GM21737 (cell line): ENCODE data around the gene NELL2.

Experiments used
- ATAC-seq: cut with Tn5 transposase; IDR thresholded peaks from one replicate; pipeline ENCODE4 v1.9.1; 2021; ENCODE audit warnings: mild to moderate bottlenecking, moderate library complexity; ENCODE audit not compliant: unreplicated experiment

Gene NELL2

DNA sequence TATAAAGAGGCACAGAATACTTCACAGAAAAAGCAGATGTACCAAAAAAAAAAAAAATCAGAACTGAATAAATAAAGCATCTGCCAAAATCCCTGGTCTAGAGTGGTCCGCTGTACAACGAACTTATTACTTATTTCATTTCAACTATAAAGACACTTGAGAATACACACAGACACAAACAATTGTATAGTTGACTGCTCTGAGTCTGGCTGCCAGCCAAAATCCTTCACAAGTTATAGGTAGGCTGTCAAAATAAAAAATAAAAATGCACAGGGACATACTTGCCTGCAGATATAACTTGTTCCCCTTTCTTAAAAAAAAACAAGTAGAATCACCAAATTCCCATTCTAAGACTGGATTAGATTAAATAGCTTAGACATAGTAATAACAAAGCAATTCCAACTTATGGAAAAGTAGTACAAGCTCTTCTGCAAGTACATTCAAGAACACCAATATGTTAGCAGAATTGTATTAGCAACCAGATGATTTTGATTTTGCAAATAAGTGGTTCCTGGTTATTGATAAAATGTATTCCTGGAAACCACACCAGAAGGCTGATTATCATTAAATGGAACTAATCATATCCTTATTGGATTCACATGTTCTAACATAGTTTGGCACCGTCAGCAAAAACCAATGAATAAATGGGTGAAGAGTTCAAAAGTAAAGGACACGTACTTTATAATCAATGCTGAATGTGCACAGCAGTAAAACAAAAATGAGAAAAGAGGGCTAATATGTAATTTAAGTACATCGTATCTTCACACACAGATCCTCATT is 248.5 kb downstream of the NELL2 start:
- no peak for ATAC-seq

DNA sequence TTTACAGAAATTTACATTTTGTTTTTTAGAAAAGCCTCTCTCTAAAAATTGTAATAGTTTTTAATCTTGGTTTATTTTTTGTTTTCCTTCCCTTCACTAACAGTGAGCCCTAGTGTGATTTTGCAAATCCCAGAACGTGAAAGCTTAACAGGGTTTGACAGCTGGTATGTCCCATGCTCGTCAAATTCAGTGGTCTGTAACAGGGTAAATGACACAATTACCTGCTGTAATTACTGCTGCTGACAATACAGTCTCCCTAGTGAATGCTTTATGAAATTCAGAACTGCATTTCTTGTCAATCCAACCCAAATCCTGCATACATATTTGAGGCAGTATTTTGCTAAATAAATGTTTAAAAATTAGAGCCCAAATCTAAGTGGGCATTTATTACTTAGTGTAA is 249.2 kb downstream of the NELL2 start:
- no peak for ATAC-seq

DNA sequence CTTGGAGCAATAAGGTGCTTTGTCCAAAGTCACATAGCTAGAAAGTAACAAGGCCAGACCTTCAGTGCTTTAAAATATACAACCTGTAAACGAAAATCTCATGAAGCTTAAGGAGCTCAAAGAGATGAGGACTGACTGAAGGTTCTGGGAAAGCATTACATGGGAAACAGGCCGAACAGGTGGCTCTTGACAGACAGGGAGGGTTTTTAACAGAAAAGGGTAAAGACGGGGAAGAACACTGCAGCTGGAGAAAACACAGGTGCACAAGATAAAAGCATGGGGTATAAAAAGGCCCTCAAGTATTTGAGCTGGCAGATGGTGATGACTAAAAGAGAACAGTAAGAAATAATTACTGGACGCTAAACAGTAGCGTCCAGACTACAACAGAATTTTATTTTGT is 257.2 kb downstream of the NELL2 start:
- no peak for ATAC-seq

DNA sequence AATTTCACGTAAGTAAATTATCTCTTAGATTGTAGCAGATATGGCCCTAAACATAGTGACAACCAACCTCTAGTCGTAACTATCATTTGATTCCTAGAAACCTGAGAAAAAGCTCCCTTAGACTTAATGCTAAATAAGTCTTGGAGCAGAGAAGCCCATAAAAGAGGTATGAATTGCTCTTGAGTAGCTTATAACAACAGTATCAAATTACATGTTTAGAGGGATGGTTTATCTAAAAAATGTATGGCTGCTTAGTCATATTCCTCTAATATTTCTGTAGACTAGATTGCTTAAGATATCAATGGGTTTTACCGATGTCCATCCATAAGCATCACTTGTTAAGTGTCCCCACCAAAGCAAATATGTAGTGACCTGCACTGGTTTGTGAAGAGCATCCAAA is 259.7 kb downstream of the NELL2 start:
- ATAC-seq: no peak

DNA sequence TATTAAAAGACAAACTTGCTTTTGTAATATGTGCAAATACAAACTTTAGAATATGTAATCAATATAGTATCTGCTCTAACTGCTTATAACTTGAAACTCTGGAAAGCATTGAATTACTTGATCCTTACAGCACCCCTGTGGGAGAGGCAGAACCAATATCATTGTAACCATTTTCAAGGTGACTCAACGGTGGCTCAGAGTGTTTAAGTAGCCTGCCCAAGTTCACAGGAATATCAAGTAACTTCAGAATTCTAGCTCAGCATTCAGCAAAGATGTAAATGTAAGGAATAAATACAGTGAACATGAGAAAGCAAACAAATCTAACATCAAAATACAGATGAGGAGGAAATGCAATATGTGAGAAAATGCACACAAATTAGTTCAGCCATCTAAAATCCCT is 264.6 kb downstream of the NELL2 start:
- no peak for ATAC-seq

DNA sequence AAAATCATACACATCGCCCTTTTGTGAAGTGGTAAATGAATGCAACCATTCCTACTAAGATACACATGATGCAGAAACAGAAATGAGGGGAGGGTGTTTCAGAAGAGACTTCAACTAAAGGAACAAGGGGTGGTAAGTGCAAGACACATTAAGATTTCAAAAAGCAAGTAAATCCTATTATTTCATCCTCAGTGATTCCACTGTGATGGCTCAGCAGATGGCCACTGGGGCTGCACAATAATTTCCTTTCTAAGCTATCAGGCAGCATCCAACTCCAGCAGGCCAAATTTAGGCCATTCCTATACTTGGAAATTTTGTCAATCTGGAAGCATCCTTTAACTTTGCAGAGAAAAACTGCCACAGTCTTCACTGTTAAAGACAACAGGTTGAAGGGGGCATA is 272.4 kb downstream of the NELL2 start:
- ATAC-seq: no peak

DNA sequence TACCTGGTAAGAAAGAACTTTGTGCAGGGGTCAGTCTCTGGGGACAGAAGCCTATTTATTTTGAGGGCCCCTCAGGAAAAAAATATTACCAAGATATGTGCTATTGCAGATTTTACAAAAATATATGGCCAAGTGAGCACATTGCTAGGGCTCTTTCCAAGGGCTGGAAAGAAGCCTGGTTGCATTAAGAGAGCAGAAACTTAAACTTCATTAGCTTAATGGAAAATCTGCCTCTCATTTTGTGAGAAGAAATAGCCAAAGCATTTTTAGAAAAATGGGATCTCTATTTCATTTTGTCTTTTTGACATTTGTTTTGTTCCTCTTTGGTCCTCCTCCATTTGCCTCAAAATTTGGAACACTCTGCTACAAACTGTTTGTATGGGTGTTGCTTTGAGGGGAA is 283.5 kb downstream of the NELL2 start:
- no peak for ATAC-seq

DNA sequence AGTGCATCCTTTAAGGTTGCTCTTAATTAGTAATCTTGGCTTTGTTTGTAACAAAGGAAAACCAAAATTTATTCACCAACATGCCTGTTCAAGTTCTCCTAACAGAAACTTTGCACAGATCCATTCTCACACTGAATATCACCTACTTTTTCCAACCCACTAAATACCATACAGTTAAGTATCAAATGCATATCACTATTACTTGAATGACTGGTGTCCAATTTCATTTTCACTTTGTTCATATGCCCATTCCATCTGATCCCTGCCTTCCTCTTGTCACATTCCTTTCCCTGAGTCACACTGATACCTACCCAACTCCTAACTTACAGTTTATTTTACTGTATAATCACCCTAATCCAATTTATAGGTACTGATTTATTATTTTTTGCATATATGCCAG is 286.4 kb downstream of the NELL2 start:
- ATAC-seq: no peak

DNA sequence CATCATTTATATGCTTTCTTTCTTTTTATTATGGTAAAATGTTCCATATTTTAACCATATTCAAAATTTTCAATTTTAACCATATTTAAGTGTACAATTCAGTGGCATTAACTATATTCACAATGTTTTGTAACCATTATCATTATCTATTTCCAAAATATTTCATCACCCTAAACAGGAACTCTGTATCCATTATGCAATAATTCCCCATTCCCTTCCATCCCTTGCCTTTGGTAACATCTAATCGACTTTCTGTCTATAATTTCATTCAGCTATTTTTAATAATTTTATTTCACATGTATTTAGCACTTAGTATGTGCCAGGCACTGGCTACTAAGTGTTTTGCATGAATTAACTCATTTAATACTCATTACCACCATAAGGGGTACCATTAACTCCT is 287.5 kb downstream of the NELL2 start:
- ATAC-seq: no peak

DNA sequence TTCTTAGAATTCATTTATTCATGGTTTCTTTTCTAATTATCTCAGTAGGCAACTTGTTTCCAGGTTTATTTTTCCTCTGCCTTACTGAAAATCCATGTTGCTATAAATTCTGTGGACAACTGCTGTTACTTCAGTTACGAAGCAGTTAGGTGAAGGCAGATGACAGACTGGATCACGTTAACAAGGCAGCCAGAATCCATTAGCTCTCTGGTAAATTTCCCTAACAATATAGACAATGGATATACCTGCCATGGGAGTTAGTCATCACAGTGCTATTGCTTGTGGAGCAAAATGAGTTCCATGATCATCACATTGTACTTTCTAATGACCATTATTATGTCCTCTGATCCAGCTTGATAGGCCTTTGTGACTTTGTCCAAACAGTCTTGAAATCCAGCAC is 291.5 kb downstream of the NELL2 start:
- ATAC-seq: no peak

DNA sequence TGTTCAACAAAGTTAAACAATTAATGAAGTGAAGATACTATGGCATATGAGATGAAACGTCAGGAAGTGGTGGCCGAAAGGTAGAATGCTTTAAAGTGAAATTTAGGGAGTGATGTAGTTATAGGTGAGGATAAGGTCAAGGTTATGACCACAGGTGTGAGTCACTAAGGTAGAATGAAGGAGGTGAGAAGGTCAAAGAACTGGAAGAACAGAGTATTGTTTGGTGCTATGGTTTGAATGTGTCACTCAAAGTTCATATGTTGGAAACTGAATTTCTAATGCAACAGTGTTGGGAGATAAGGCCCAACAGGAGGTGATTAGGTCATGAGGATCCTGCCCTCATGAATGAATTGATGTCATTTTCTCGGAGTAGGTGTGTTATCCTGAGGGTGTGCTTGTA is 293.6 kb downstream of the NELL2 start:
- no peak for ATAC-seq

DNA sequence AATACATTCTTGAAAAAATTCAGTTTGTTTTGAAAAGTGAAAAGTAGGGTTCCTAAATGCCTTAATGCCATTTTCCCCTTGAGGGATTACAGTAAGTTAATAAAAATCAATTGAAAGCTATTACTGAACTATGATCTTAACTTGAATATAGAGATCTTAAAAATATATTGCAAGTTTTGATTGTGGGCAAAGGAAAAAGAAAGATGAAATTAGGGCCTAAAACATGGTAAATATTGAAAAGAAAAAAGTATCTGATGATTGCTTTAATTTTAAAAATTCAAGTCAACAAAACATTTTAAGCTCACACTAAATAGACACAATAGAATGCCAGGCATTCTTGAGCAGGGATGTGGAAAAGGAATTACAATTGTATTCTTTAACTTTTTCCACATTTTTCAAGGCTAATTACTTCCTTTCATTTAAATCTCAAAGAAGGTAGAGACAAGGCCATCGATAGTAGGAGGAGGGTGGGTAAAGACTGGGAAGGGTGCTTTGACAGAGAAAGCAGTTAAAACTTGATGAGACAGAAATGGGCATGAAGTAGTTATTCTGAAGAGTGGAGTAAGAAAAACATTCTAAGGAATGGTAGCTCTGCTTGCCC is 294.4 kb downstream of the NELL2 start:
- no peak for ATAC-seq

DNA sequence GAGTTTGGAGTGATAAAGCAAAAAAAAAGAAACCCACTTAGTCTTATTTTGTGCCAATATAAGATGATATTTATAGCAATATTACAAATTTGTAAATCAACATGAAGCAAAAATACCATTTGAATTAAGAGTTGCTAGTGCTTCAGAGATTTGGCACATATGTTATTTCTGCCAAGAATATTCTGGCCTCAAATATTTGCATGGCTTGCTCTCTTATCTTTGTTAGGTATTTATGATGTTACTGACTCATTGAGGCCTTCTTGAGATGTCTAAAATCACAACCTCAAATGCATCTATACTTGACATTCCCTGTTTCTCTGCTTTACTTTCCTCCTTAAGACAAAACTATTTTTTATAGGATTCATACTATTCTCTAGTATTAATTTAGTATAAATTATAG is 301.5 kb downstream of the NELL2 start:
- ATAC-seq: no peak

DNA sequence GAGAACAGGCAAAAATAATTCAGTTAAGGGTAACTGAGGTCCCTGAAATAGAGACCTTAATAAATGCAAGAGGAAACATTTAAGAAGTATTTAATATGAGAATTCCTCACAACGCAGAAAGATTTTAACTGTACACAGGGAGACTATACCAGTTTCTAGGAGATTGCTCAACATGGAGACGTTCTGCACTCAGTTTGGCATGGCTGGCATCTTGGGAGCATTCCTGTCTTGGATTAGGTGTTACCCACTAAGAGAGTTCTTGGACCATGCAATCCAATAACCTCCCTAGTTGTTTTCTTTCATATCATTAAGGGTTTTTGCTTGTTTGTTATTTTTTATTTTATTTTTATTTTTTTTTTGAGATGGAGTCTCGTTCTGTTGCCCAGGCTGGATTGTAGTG is 302.4 kb downstream of the NELL2 start:
- ATAC-seq: no peak

DNA sequence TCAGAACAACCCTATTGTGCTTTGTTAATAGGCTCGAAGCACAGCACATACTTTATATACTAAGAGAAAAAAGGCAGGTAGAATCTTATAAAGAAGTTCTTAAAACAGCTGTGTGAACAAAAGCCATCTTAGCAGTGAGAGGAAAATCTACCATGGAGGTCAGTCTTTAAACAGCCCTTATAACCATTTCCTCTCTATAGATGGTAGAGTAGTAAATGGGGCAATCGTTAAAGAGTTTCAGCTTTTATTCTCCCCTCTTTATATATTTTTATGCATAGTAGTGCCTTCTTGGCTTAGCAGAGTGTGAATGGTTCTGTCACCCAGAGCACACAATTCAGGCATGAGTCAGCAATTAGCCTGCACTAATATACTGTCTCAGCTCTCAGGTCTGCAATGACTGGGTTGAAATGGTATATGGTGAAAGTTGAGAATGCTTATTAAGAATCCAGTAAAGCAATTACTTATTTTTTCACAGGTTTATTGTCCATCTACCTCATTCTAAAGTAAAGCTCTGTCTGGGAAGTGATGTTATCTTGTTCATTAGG is 305.0 kb downstream of the NELL2 start:
- ATAC-seq: no peak

DNA sequence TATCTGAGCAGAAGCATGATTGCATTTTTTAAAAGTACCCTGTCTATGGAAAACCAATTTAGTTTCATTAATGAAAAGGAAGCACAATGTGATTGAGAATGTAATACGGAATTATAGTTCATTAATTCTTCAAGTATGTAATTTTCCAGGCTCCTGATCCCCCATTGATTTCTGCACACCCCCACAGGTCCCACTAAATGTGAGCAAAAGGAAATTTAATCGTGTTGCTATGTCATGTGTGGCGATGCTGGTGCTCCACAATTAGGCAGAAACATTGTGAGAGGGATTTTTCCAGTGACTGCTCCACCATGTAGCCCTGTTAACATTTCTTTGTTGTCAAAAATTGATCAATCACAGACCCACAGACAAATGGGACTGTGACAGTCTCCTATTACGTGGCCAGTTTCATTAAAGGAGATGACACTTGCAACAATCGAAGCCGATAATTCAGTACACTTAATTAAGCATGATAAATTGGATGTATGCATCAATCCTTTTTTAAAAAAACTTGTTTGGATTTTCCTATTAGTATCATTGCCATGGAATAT is 306.0 kb downstream of the NELL2 start:
- no peak for ATAC-seq

DNA sequence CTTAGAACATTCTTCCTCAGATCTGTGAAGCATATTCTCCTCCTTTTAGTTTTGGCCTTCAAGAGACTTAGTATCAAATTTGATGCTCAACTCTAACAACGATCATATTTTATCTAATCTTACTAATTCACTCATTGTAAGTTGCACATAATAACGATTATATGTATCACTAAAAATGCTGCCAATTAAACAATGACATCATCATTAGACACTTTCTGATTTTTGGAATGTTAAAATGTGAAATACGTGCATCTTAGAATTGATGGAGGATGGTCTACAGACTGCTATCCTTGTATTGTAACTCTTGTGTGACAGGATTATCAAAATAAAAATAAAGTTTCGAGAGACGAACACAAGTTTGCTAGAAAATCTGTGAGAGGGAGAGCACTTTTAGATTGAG is 311.0 kb downstream of the NELL2 start:
- ATAC-seq: no peak

DNA sequence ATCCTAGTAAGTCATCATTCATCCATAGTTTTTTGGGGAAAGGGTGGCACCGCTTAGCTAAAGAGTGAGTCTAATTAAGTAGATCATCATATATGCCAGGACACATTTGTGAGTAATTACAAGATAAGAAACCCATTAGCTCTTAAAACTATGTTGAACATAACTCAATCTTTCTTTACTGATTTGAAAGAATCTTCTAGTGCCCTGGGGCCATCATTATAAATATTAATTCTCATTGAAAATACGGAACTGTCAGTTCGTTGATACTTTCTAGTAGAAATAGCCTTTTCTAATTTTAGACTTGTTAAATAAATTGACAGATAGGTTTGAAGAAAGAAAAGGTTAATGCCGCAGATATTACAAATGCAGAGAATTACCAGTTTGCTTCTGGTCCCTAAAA is 312.6 kb downstream of the NELL2 start:
- no peak for ATAC-seq

DNA sequence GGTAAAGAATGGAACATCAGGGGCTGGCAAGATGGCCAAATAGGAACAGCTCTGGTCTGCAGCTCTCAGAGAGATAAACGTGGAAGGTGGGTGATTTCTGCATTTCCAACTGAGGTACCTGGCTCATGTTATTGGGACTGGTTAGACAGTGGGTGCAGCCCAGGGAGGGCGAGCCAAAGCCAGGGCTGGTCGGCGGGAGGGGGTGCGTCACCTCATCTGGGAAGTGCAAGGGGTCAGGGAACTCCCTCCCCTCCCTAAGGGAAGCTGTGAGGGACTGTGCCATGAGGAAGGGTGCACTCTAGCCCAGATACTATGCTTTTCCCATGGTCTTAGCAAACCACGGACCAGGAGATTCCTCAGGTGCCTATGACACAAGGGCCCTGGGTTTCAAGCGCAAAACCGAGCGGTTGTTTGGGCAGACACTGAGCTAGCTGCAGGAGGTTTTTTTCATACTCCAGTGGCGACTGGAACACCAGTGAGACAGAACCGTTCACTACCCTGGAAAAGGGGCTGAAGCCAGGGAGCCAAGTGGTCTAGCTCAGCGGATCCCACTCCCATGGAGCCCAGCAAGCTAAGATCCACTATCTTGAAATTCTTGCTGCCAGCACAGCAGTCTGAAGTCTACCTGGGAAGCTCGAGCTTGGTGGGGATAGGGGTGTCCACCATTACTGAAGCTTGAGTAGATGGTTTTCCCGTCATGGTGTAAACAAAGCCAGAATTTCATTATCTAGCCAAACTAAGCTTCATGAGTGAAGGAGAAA is 317.6 kb downstream of the NELL2 start:
- ATAC-seq: no peak

DNA sequence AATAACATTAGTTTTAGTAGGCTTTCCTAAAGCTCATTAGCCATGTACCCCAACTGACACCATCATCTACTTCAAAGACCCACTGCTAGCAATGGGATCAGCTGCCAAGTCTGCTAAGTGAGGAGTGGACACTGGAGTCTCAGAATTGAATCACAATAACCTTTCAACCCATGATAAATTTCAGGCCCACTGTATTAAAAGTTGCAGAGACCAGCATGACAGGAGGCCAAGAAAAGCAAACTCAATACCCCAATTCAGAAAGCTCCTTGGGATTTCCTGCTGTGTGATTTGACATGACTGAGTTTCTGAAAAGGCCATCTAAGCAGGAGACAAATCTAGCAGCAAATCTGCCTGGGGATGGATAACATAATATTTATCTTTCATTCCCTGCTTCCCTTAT is 320.7 kb downstream of the NELL2 start:
- no peak for ATAC-seq

DNA sequence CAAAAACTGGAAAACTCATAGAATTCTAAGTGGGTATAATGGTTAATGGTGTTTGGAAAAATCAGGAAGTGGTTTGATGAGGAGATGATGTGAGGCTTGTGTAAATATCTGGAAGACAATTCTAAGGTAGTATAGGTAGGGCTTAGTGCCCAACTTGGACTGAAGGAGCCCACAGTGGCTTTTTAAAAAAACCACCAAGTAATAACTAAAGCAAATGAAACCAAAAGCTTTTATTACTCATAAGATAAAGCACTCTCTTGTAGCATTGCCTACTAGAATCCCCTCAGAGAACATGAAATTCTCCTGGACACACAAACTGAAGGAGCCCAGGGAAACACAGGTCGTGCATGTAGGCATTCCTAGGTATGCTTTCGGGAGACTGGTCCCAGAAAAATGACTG is 324.5 kb downstream of the NELL2 start:
- no peak for ATAC-seq

DNA sequence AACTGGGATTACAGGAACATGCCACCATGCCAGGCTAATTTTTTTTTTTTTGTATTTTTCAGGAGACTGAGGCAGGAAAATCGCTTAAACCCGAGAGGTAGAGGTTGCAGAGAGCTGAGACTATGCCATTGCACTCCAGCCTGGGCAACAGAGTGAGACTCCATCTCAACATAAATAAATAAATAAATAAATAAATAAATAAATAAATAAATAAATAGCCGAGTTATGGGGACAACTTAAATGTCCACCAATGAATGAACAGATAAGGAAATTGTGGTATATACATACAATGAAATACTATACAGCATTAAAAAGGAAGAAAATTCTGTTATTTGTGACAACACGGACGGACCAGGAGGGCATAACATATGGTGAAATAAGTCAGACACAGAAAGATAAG is 325.7 kb downstream of the NELL2 start:
- no peak for ATAC-seq
